Thyroid gland (tissue), 4 donors: Measurements from ENCODE around the gene REPS2.

Experiments
- POLR2A ChIP-seq, 2 donors: fragments of 450-650 bp; IDR thresholded peaks; one replicate each; pipeline ENCODE4 v1.6.1; 2017; ENCODE audit warnings: antibody characterized with exemption in 2 of 2, mild to moderate bottlenecking in 2 of 2, moderate library complexity in 1 of 2
- TF ChIP-seq, protein P1 (sequence below), 6 experiments: fragments of 200-600 bp in 3 of 6; fragments of 450-650 bp in 3 of 6; sonication (generic) in 3 of 6; IDR thresholded peaks; one replicate each; pipeline ENCODE4 v1.5.1; 2016 to 2019; ENCODE audit warnings: antibody characterized with exemption in 6 of 6, mild to moderate bottlenecking in 2 of 6, inconsistent platforms in 1 of 6, moderate library complexity in 1 of 6

GRCh38 chrX:16958356-16958755, 11.9 kb downstream of the REPS2 start:
- no peak for TF ChIP-seq POLR2A (IDR thresholded peaks at IDR 0.05)
- TF ChIP-seq, protein P1, sequence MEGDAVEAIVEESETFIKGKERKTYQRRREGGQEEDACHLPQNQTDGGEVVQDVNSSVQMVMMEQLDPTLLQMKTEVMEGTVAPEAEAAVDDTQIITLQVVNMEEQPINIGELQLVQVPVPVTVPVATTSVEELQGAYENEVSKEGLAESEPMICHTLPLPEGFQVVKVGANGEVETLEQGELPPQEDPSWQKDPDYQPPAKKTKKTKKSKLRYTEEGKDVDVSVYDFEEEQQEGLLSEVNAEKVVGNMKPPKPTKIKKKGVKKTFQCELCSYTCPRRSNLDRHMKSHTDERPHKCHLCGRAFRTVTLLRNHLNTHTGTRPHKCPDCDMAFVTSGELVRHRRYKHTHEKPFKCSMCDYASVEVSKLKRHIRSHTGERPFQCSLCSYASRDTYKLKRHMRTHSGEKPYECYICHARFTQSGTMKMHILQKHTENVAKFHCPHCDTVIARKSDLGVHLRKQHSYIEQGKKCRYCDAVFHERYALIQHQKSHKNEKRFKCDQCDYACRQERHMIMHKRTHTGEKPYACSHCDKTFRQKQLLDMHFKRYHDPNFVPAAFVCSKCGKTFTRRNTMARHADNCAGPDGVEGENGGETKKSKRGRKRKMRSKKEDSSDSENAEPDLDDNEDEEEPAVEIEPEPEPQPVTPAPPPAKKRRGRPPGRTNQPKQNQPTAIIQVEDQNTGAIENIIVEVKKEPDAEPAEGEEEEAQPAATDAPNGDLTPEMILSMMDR (IDR thresholded peaks at IDR 0.05): no peak
